SK-N-MC (cell line): ENCODE measurements around the gene FBXL20.

ENCODE experiments used
- FOXP2 ChIP-seq: optimal IDR thresholded peaks from 2 replicates; pipeline ENCODE3; 2011; ENCODE audit warnings: mild to moderate bottlenecking, moderate library complexity; ENCODE audit not compliant: insufficient read depth; ENCODE audit errors: extremely low read length, control extremely low read depth
- POLR2AphosphoS5 ChIP-seq: IDR thresholded peaks from 2 replicates; pipeline ENCODE4 v1.6.1; 2012; ENCODE audit warnings: mild to moderate bottlenecking, low read depth, low read length, borderline replicate concordance

GRCh38 chr17:39304188-39304587 lies 97.2 kb downstream of the FBXL20 start:
- TF ChIP-seq POLR2AphosphoS5 (no peak), FOXP2 (no peak)
